ENCODE results near the gene TMC2. TPM values are rescaled to one million over a fixed set of nuclear protein-coding genes. Genes with fewer than 3 reads are reported as not detected.

Gene TMC2
- total and polyA plus RNA-seq, 7 donors, result 0.03 to 0.25 (median 0.12) TPM; not detected in 2

DNA sequence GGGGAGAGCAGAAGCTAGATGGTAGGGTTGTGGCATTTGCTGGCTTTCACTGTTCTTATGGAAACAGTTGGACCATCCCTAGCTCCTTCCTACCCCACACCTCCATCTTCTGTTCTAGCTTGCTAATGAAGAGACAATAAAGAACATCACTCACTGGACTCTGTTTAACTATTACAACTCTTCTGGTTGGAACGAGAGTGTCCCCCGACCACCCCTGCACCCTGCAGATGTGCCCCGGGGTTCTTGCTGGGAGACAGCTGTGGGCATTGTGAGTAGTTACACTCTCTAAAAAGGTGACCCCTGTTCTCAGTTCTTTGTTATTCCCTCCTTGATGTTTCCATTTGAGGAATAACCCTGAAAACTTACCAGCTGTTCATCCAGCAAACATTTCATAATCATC is 75.7 kb downstream of the TMC2 start:
- TF ChIP-seq, protein P1, sequence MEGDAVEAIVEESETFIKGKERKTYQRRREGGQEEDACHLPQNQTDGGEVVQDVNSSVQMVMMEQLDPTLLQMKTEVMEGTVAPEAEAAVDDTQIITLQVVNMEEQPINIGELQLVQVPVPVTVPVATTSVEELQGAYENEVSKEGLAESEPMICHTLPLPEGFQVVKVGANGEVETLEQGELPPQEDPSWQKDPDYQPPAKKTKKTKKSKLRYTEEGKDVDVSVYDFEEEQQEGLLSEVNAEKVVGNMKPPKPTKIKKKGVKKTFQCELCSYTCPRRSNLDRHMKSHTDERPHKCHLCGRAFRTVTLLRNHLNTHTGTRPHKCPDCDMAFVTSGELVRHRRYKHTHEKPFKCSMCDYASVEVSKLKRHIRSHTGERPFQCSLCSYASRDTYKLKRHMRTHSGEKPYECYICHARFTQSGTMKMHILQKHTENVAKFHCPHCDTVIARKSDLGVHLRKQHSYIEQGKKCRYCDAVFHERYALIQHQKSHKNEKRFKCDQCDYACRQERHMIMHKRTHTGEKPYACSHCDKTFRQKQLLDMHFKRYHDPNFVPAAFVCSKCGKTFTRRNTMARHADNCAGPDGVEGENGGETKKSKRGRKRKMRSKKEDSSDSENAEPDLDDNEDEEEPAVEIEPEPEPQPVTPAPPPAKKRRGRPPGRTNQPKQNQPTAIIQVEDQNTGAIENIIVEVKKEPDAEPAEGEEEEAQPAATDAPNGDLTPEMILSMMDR (IDR thresholded peaks at IDR 0.05), result no peak

DNA sequence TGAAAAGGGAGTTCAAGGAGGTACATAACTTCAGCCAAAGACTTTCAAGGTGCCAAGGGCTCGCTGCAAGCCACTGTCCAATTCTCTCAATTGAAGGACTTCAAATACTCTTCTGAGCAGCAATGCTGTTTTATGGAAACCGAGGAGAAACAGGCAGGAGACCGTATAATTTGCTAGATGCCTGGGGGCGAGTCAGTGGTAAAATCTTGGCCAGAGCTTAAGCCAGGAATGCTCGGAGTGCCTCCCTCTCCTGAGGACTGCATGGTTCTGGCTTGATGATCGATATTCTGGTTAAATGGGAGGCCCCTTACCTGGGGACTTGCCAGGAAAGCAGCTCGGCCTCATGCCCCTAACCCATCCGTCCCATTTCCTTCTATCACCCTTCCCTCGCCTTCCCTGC is 80.3 kb downstream of the TMC2 start:
- H3K9me3 ChIP-seq, result peaks cover 7% of the 10 kb centered on the region
- intact Hi-C loops (cut with DNase I), result no loop called here
- 42 to 55% (median 48%) methylated on average over 9 of the region's 9 CpGs for WGBS, 3 donors
- peaks cover 0 to 10% (median 0%) of the 10 kb centered on the region in 3 donors for H3K27me3 ChIP-seq (ENCODE audit: insufficient read depth in 3 of 3, low read length in 2 of 3)
- DNase-seq (no peak), ATAC-seq (no peak)
- H3K27ac ChIP-seq, result no peak overlapping the region
- H3K36me3 ChIP-seq (ENCODE audit: insufficient read depth in 1 of 2, low read depth in 1 of 2), result no peaks in the 10 kb centered on the region
- no peaks in the 10 kb centered on the region for H3K4me1 ChIP-seq
- TF ChIP-seq, protein P1 (IDR thresholded peaks at IDR 0.05), result no peak
- no peak overlapping the region for H3K4me3 ChIP-seq

More for the DNA sequence above, 75.7 kb downstream of the TMC2 start:
- Histone ChIP-seq H3K27me3 (ENCODE audit: insufficient read depth in 3 of 3, low read length in 2 of 3) (peaks cover 0 to 10% (median 0%) of the 10 kb centered on the region in 3 donors), H3K4me1 (no peaks in the 10 kb centered on the region), H3K27ac (no peak overlapping the region), H3K9me3 (peaks cover 13% of the 10 kb centered on the region), H3K36me3 (ENCODE audit: insufficient read depth in 1 of 2, low read depth in 1 of 2) (no peaks in the 10 kb centered on the region), H3K4me3 (no peak overlapping the region)
- DNase-seq, result no peak
- no peak for ATAC-seq
- WGBS, 3 donors, result 82 to 88% (median 83%) methylated on average over 3 of the region's 3 CpGs
- intact Hi-C loops (cut with DNase I), result no loop called here

DNA sequence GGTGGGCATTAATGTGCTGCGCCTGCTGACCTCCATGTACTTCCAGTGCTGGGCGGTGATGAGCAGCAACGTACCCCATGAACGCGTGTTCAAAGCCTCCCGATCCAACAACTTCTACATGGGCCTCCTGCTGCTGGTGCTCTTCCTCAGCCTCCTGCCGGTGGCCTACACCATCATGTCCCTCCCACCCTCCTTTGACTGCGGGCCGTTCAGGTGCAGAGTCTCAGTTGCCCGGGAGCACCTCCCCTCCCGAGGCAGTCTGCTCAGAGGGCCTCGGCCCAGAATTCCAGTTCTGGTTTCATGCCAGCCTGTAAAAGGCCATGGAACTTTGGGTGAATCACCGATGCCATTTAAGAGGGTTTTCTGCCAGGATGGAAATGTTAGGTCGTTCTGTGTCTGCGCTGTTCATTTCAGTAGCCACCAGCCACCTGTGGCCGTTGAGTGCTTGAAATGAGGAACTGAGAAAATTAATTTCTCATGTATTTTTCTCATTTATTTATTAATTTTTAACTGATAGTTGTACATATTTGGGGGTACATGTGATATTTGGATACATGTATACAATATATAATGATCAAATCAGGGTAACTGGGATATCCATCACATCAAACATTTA is 80.8 kb downstream of the TMC2 start:
- intact Hi-C loops (cut with DNase I), result no loop called here
- no peaks in the 10 kb centered on the region for H3K36me3 ChIP-seq (ENCODE audit: insufficient read depth in 1 of 2, low read depth in 1 of 2)
- no peaks in the 10 kb centered on the region for H3K4me1 ChIP-seq
- DNase-seq (no peak), ATAC-seq (no peak)
- TF ChIP-seq, protein P1 (IDR thresholded peaks at IDR 0.05), result no peak
- peaks cover 0 to 10% (median 0%) of the 10 kb centered on the region in 3 donors for H3K27me3 ChIP-seq (ENCODE audit: insufficient read depth in 3 of 3, low read length in 2 of 3)
- H3K27ac ChIP-seq, result no peak overlapping the region
- 65 to 76% (median 71%) methylated on average over 16 of the region's 16 CpGs for WGBS, 3 donors
- no peak overlapping the region for H3K4me3 ChIP-seq
- peaks cover 7% of the 10 kb centered on the region for H3K9me3 ChIP-seq

DNA sequence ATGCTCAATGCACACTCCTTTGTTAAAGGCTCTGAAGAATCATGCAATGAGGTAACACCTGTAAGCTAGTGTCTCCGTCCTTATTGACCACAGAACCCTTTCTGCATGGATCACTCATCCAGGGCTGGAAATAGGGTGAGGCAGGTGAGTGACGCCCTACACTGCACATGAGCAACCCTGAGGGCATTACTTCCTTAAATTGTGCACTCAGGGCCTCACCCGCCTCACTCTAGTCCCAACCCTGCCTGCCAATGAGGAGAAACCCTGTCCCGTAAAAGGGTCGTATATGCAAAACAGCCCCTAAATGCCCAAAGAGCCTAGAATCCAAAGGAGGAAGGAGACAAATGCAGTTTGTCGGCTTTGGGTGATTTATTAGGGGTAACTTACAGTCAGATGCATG is 82.4 kb downstream of the TMC2 start:
- DNase-seq, result no peak
- Histone ChIP-seq H3K4me3 (no peak overlapping the region), H3K36me3 (ENCODE audit: insufficient read depth in 1 of 2, low read depth in 1 of 2) (no peaks in the 10 kb centered on the region), H3K9me3 (peaks cover 7% of the 10 kb centered on the region), H3K4me1 (no peaks in the 10 kb centered on the region), H3K27ac (no peak overlapping the region), H3K27me3 (ENCODE audit: insufficient read depth in 3 of 3, low read length in 2 of 3) (peaks cover 0 to 8% (median 0%) of the 10 kb centered on the region in 3 donors)
- no peak for ATAC-seq
- 74 to 77% (median 76%) methylated on average over 6 of the region's 6 CpGs for WGBS, 3 donors
- TF ChIP-seq, protein P1 (IDR thresholded peaks at IDR 0.05), result no peak
- intact Hi-C loops (cut with DNase I), result no loop called here

DNA sequence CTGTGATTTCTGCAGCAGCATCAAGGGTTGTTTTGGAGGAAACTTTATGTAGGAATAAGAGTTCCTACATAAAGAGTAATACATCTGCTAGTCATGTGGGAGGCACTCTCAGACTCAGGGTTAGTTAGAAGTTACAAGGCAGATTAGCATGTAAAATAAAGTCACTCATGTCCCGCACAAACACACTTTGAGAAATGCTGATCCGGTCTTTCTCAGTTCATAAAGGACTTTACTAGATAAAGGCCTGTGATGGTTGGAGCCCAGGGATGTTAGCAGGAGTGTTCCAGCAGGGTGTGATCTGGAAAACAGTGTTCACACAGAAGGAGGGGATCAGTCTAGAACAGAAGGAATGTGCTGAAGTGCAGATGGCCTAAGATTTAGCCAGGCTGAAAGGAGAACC is 83.0 kb downstream of the TMC2 start:
- 69 to 82% (median 73%) methylated on average over 2 of the region's 2 CpGs for WGBS, 3 donors
- peaks cover 4% of the 10 kb centered on the region for H3K9me3 ChIP-seq
- TF ChIP-seq, protein P1 (IDR thresholded peaks at IDR 0.05), result no peak
- H3K4me3 ChIP-seq, result no peak overlapping the region
- ATAC-seq (no peak), DNase-seq (no peak)
- intact Hi-C loops (cut with DNase I), result no loop called here
- no peaks in the 10 kb centered on the region for H3K4me1 ChIP-seq
- H3K36me3 ChIP-seq (ENCODE audit: insufficient read depth in 1 of 2, low read depth in 1 of 2), result no peaks in the 10 kb centered on the region
- H3K27ac ChIP-seq, result no peak overlapping the region
- peaks cover 0 to 3% (median 0%) of the 10 kb centered on the region in 3 donors for H3K27me3 ChIP-seq (ENCODE audit: insufficient read depth in 3 of 3, low read length in 2 of 3)
